HepG2 (cell line): ENCODE measurements around the gene DUS1L. TPM values are rescaled to one million over a fixed set of nuclear protein-coding genes. Genes with fewer than 3 reads are reported as not detected.

Source experiments
- ARNTL ChIP-seq: sonication (generic); formaldehyde crosslinking; IDR thresholded peaks from 2 replicates; pipeline ENCODE4 v1.4.0; 2020; ENCODE audit warnings: mild to moderate bottlenecking, missing genetic modification reagents
- ATF1 ChIP-seq: IDR thresholded peaks from 2 replicates; pipeline ENCODE4 v1.6.1; 2016; ENCODE audit warnings: mild to moderate bottlenecking, control low read depth
- ATF4 ChIP-seq, 2 experiments: fragments of 450-650 bp in 1 of 2; sonication (generic) in 1 of 2; formaldehyde crosslinking; IDR thresholded peaks; 2 replicates each; pipeline versions ENCODE4 v1.5.0 to v1.8.0; 2020 to 2022; ENCODE audit warnings: mild to moderate bottlenecking in 1 of 2, missing genetic modification reagents in 1 of 2
- CENPBD1 ChIP-seq: sonication (generic); formaldehyde crosslinking; IDR thresholded peaks from 2 replicates; pipeline ENCODE4 v1.8.0; 2022; ENCODE audit warnings: missing genetic modification reagents, low read depth, mild to moderate bottlenecking, borderline replicate concordance
- HNRNPLL ChIP-seq: fragments of 200-400 bp; formaldehyde crosslinking; IDR thresholded peaks from 2 replicates; pipeline ENCODE4 v1.6.1; 2017; ENCODE audit warnings: mild to moderate bottlenecking, low read depth, low read length; ENCODE audit not compliant: poor library complexity, severe bottlenecking
- HOXA5 ChIP-seq: sonication (generic); formaldehyde crosslinking; IDR thresholded peaks from 2 replicates; pipeline ENCODE4 v1.4.0; 2020; ENCODE audit warnings: missing genetic modification reagents
- KAT8 ChIP-seq: IDR thresholded peaks from 2 replicates; pipeline ENCODE4 v1.6.1; 2016; ENCODE audit warnings: missing genetic modification reagents, missing compliant biosample characterization
- KDM5B ChIP-seq: sonication (generic); formaldehyde crosslinking; IDR thresholded peaks from 2 replicates; pipeline ENCODE4 v1.4.0; 2020; ENCODE audit warnings: missing genetic modification reagents, mild to moderate bottlenecking, borderline replicate concordance
- MBD4 ChIP-seq: IDR thresholded peaks from 2 replicates; pipeline ENCODE4 v1.6.1; 2012; ENCODE audit warnings: low read length, inconsistent platforms, borderline replicate concordance
- PREB ChIP-seq: sonication (generic); formaldehyde crosslinking; IDR thresholded peaks from 2 replicates; pipeline ENCODE4 v1.4.0; 2020; ENCODE audit warnings: missing genetic modification reagents
- TBX2 ChIP-seq: sonication (generic); formaldehyde crosslinking; IDR thresholded peaks from 2 replicates; pipeline ENCODE4 v1.5.0; 2020; ENCODE audit warnings: missing genetic modification reagents, mild to moderate bottlenecking, borderline replicate concordance
- UBTF ChIP-seq: sonication (generic); formaldehyde crosslinking; IDR thresholded peaks from 2 replicates; pipeline ENCODE4 v1.4.0; 2020; ENCODE audit warnings: mild to moderate bottlenecking, missing genetic modification reagents
- ZFP37 ChIP-seq: sonication (generic); formaldehyde crosslinking; IDR thresholded peaks from 2 replicates; pipeline ENCODE4 v1.4.0; 2020; ENCODE audit warnings: missing genetic modification reagents, borderline replicate concordance
- ZNF143 ChIP-seq: sonication (generic); formaldehyde crosslinking; IDR thresholded peaks from 2 replicates; pipeline ENCODE4 v1.4.0; 2020; ENCODE audit warnings: missing genetic modification reagents
- ZNF431 ChIP-seq: sonication (generic); formaldehyde crosslinking; IDR thresholded peaks from 2 replicates; pipeline ENCODE4 v1.9.0; 2022; ENCODE audit warnings: missing genetic modification reagents, low read depth, mild to moderate bottlenecking, borderline replicate concordance
- ZNF510 ChIP-seq: sonication (generic); formaldehyde crosslinking; IDR thresholded peaks from 2 replicates; pipeline ENCODE4 v1.4.0; 2020; ENCODE audit warnings: low read depth, mild to moderate bottlenecking, missing genetic modification reagents
- ZNF512 ChIP-seq: sonication (generic); formaldehyde crosslinking; IDR thresholded peaks from 2 replicates; pipeline ENCODE4 v1.4.0; 2020; ENCODE audit warnings: mild to moderate bottlenecking, missing genetic modification reagents
- ZNF773 ChIP-seq: sonication (generic); formaldehyde crosslinking; IDR thresholded peaks from 2 replicates; pipeline ENCODE4 v1.4.0; 2020; ENCODE audit warnings: missing genetic modification reagents, borderline replicate concordance
- polyA plus RNA-seq, 8 experiments: library from polyadenylated mRNA; depleted of rRNA in 3 of 8; stranded (reverse) in 7 of 8; unstranded in 1 of 8; fragments of >200 nt; fragmentation: Illumina TruSeq in 4 of 8; extraction: Trizol in 4 of 8; gene quantifications; 2 replicates each; pipeline versions ENCODE4 v1.2.1 to v1.2.3, GENCODE V29; 2011 to 2016; ENCODE audit warnings: low read depth in 4 of 8, missing spikeins in 1 of 8, mixed read lengths in 1 of 8; ENCODE audit not compliant: insufficient read depth in 1 of 8
- total RNA-seq, 5 experiments: library from RNA; depleted of rRNA; stranded (reverse); fragments of >200 nt; fragmentation: Illumina TruSeq; extraction: Trizol; gene quantifications; 2 replicates each; pipeline ENCODE4 v1.2.3, GENCODE V29; 2016; ENCODE audit warnings: low read depth in 1 of 5

The DUS1L gene
- total and polyA plus RNA-seq, 2 of the 13 experiments (the other 11 are each of a cell fraction or from before 2014, with no cell fraction given), result 81.0 to 109 TPM

- TF ChIP-seq UBTF, result peak; percentile 69; the same call in 1 of the 2 replicates
- TF ChIP-seq KDM5B, result peak; percentile 8; the same call in 1 of the 2 replicates
- TF ChIP-seq ZNF773, result no peak; the same call in 1 of the 2 replicates
- TF ChIP-seq ARNTL (CRISPR knock-in tag), result no peak
- TF ChIP-seq ZFP37 (CRISPR knock-in tag), result no peak
- no peak for TF ChIP-seq PREB (CRISPR knock-in tag)
- TF ChIP-seq ZNF143, result peak; percentile 43; the same call in 1 of the 2 replicates
- TF ChIP-seq ATF1 (CRISPR knock-in tag), result no peak
- TF ChIP-seq ZNF512 (CRISPR knock-in tag), result no peak
- TF ChIP-seq ZNF510, result no peak
- peak; percentile 77 for TF ChIP-seq TBX2 (CRISPR knock-in tag)
- no peak for TF ChIP-seq MBD4
- TF ChIP-seq ATF4 (CRISPR knock-in tag; IDR thresholded peaks at IDR 0.05), result no peak
- 0 out of 2 replicates have a peak, but pooled peaks have one; percentile 50 for TF ChIP-seq ZNF431 (CRISPR knock-in tag)
- no peak for TF ChIP-seq HOXA5 (CRISPR knock-in tag)
- no peak for TF ChIP-seq CENPBD1 (CRISPR knock-in tag)
- TF ChIP-seq HNRNPLL, result no peak
- TF ChIP-seq KAT8 (CRISPR knock-in tag), result no peak
Measured at GRCh38 chr17:82095777-82096708, 30.4 kb upstream of the DUS1L start (continued).
